GDM1 (cell line): Measurements from ENCODE around the gene SNAPC2.
"Not testable (repeated sequence)": the region's sequence is repeated elsewhere in the genome, so short reads cannot be mapped to it uniquely, and the experiment has no call there.

Experiments
- DNase-seq: peaks from one replicate; lab custom pipeline; 2025; lab: John Stamatoyannopoulos, UW

Gene SNAPC2

GRCh38 chr19:7933411-7933810, 13.3 kb downstream of the SNAPC2 start:
- DNase-seq = no peak

GRCh38 chr19:7933828-7934725, 13.9 kb downstream of the SNAPC2 start:
- DNase-seq = no peak

- no peak for DNase-seq
Measured at GRCh38 chr19:7934766-7935165, 14.6 kb downstream of the SNAPC2 start.

- no peak for DNase-seq
Measured at GRCh38 chr19:7940841-7941240, 20.7 kb downstream of the SNAPC2 start.

- no peak for DNase-seq
Measured at GRCh38 chr19:7941895-7942596, 21.9 kb downstream of the SNAPC2 start.

- DNase-seq = no peak
Measured at GRCh38 chr19:7942981-7943443, 22.9 kb downstream of the SNAPC2 start.

- DNase-seq = peak; percentile 99
Measured at GRCh38 chr19:7943444-7944176, 23.5 kb downstream of the SNAPC2 start, which contains the start of gene TIMM44. TIMM44 (minus strand) TSS chr19:7943666; CDS start chr19:7943651, 15 bp downstream.

- peak; percentile 60 for DNase-seq
Measured at GRCh38 chr19:7944177-7944761, 24.1 kb downstream of the SNAPC2 start.

GRCh38 chr19:7947939-7948338, 27.8 kb downstream of the SNAPC2 start:
- DNase-seq = no peak

- no peak for DNase-seq
Measured at GRCh38 chr19:7953060-7953459, 32.9 kb downstream of the SNAPC2 start.

- DNase-seq = no peak
Measured at GRCh38 chr19:7953576-7953975, 33.4 kb downstream of the SNAPC2 start.

- no peak for DNase-seq
Measured at GRCh38 chr19:7955696-7956095, 35.6 kb downstream of the SNAPC2 start.

- DNase-seq = no peak
Measured at GRCh38 chr19:7959211-7959610, 39.1 kb downstream of the SNAPC2 start.

- DNase-seq = not testable (repeated sequence)
Measured at GRCh38 chr19:7961082-7961481, 40.9 kb downstream of the SNAPC2 start.

GRCh38 chr19:7961920-7962626, 41.9 kb downstream of the SNAPC2 start:
- no peak for DNase-seq

GRCh38 chr19:7962644-7963268, 42.6 kb downstream of the SNAPC2 start:
- no peak for DNase-seq

- no peak for DNase-seq
Measured at GRCh38 chr19:7963566-7963965, 43.4 kb downstream of the SNAPC2 start.

GRCh38 chr19:7965259-7965841, 45.2 kb downstream of the SNAPC2 start:
- DNase-seq = no peak

- no peak for DNase-seq
Measured at GRCh38 chr19:7965921-7966665, 46.0 kb downstream of the SNAPC2 start.
